Body of pancreas (tissue), 4 donors: ENCODE data around the gene ACTL8.

ENCODE experiments used
- POLR2A ChIP-seq, 3 donors: fragments of 450-650 bp; IDR thresholded peaks; one replicate each; pipeline ENCODE4 v1.6.1; 2016; ENCODE audit warnings: antibody characterized with exemption in 3 of 3, mild to moderate bottlenecking in 2 of 3
- TF ChIP-seq, protein P1 (sequence below), 7 experiments: fragments of 450-650 bp in 4 of 7; fragments of 200-600 bp in 3 of 7; sonication (generic) in 3 of 7; IDR thresholded peaks; one replicate each; pipeline ENCODE4 v1.5.1; 2016 to 2019; ENCODE audit warnings: antibody characterized with exemption in 7 of 7

DNA sequence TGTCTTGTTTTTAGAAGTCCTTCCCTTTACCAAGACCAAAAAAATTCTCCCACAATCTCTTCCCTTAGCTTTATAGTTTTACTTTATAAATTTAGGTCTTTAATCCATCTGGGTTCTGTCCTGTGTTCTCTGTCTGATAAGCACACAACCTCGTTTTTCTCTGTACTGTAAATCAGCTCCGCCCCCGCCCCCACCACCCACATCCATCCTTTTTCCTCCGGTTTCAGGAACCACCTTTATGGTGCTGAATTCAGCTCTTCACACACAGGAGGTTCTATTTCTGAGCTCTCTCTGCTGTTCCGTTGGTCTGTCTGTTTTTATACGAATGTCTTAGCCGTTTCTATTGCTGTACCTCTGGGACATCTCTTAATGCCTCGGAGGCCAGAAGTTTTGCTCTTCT, 44.5 kb downstream of the ACTL8 start:
- TF ChIP-seq, protein P1, sequence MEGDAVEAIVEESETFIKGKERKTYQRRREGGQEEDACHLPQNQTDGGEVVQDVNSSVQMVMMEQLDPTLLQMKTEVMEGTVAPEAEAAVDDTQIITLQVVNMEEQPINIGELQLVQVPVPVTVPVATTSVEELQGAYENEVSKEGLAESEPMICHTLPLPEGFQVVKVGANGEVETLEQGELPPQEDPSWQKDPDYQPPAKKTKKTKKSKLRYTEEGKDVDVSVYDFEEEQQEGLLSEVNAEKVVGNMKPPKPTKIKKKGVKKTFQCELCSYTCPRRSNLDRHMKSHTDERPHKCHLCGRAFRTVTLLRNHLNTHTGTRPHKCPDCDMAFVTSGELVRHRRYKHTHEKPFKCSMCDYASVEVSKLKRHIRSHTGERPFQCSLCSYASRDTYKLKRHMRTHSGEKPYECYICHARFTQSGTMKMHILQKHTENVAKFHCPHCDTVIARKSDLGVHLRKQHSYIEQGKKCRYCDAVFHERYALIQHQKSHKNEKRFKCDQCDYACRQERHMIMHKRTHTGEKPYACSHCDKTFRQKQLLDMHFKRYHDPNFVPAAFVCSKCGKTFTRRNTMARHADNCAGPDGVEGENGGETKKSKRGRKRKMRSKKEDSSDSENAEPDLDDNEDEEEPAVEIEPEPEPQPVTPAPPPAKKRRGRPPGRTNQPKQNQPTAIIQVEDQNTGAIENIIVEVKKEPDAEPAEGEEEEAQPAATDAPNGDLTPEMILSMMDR (IDR thresholded peaks at IDR 0.05), result no peak
- TF ChIP-seq POLR2A (IDR thresholded peaks at IDR 0.05), result no peak
